ENCODE measurements around the gene SLC43A2. TPM values are rescaled to one million over a fixed set of nuclear protein-coding genes. Genes with fewer than 3 reads are reported as not detected.
A peak's percentile ranks its signal among the peaks of the same experiment; 100 is the strongest.

The SLC43A2 gene
- total RNA-seq, 1 experiment from 2014 or later, result 6.8 TPM

DNA sequence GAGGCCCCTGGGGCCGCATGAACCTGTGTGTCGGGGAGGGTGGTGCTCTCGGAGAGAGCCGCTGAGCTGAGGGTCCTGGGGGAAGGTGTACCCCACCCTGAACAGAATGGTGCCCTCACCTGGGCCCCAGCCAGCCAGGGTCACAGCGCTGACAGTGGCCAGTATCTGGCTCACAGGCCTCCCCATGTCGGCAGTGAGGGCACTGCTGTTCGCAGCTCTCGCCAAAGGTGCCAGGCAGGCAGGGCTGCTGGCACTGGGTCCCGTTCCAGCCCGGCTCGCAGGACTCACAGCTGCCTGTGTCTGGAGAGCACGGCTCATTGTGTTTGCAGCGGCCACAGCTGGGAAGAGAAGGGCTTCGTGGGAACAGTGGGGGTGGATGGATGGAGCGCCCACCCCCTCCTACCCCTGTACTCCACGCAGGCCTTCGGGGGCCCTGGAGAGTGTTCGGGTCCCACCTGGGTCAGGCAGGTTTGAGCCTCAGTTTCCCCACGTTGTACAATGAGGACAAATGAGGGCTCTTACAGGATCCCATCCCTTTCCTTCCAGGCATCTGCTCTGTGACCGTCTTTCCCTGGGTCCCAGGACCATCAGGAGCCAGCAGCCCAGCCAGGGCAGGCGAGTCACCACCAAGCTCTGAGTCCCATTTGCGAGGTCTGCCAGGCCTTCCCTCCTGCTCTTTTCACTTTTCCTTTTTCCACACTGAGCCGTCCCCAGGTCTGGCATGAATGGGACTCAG is 11.9 kb upstream of the SLC43A2 start:
- intact Hi-C loops (cut with micrococcal nuclease; ENCODE audit: unreplicated experiment), result loop anchor here (10.0 kb wide), 2 partner anchors 276 to 764 kb away; partner anchors contain the start of gene MNT
- Histone ChIP-seq H3F3A (ENCODE audit: insufficient read depth, low read depth) (peaks cover 5% of the 10 kb centered on the region; the same call in 1 of the 2 replicates), H3K4me3 (no peak overlapping the region), H3K27ac (no peak overlapping the region), H3K36me3 (ENCODE audit: low read depth) (no peaks in the 10 kb centered on the region), H3K4me1 (replicated peaks; ENCODE audit: insufficient read depth) (peaks cover 24% of the 10 kb centered on the region), H3K79me2 (ENCODE audit: low read depth) (no peaks in the 10 kb centered on the region), H3K4me2 (no peak overlapping the region), H4K20me1 (ENCODE audit: insufficient read depth) (no peaks in the 10 kb centered on the region), H3K9me3 (ENCODE audit: insufficient read depth, low read depth) (no peaks in the 10 kb centered on the region), H3K27me3 (ENCODE audit: insufficient read depth, low read depth) (no peaks in the 10 kb centered on the region), H3K9me2 (ENCODE audit: insufficient read depth) (no peaks in the 10 kb centered on the region), H2AFZ (no peak overlapping the region)
- no peak for TF ChIP-seq EZH2 (IDR thresholded peaks at IDR 0.05; ENCODE audit: low read depth)
- TF ChIP-seq, protein P1, sequence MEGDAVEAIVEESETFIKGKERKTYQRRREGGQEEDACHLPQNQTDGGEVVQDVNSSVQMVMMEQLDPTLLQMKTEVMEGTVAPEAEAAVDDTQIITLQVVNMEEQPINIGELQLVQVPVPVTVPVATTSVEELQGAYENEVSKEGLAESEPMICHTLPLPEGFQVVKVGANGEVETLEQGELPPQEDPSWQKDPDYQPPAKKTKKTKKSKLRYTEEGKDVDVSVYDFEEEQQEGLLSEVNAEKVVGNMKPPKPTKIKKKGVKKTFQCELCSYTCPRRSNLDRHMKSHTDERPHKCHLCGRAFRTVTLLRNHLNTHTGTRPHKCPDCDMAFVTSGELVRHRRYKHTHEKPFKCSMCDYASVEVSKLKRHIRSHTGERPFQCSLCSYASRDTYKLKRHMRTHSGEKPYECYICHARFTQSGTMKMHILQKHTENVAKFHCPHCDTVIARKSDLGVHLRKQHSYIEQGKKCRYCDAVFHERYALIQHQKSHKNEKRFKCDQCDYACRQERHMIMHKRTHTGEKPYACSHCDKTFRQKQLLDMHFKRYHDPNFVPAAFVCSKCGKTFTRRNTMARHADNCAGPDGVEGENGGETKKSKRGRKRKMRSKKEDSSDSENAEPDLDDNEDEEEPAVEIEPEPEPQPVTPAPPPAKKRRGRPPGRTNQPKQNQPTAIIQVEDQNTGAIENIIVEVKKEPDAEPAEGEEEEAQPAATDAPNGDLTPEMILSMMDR (conservative IDR thresholded peaks at IDR 0.05), result no peak
- no TSS peak for BruUV-seq (replicated peaks)
- ChIA-PET CTCF (no interaction called here), POLR2A (ENCODE audit: unreplicated experiment) (no interaction called here)
- DNase-seq, result no peak

DNA sequence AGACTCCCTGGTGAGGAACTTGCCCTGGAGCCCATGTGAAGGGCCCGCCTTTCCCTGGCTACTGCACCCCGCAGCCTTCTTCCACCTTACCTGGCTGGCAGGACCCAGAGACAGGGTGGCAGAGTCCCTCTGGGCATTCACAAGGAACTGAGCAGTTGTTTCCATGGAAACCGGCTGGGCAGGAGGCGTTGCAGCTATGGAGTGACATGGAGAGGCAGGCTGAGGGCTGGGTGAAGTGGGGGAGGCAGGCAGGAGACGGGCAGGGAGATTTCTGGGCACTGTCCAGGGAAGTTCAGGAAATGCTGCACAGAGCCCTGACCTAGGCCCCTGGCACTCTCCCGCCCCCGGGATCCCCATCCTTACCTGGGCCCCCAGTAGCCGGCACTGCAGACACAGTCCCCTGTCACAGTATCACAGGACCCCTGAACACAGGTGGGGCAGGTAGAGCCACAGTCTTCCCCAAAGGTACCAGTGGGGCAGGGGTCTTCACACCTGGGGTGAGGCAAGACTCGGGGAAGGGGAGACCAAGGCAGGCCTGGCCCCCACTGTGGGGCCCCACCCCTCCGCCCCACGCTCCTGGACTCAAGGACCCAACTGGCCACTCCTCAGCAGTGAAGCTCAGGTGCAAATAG is 11.0 kb upstream of the SLC43A2 start:
- peak; percentile 61 to 63 for DNase-seq
- H3K36me3 ChIP-seq (ENCODE audit: low read depth), result no peaks in the 10 kb centered on the region
- BruUV-seq (replicated peaks), result no TSS peak
- H3F3A ChIP-seq (ENCODE audit: insufficient read depth, low read depth), result peaks cover 5% of the 10 kb centered on the region; the same call in 1 of the 2 replicates
- TF ChIP-seq EZH2 (IDR thresholded peaks at IDR 0.05; ENCODE audit: low read depth), result no peak
- TF ChIP-seq, protein P1 (conservative IDR thresholded peaks at IDR 0.05), result no peak
- no peaks in the 10 kb centered on the region for H3K9me3 ChIP-seq (ENCODE audit: insufficient read depth, low read depth)
- no peak overlapping the region for H2AFZ ChIP-seq
- no peak overlapping the region for H3K27ac ChIP-seq
- ChIA-PET POLR2A (ENCODE audit: unreplicated experiment) (interaction anchor here (0.5 to 0.6 kb wide), 2 partner anchors 66 to 146 kb away, joined by 3 read pairs; no protein-coding TSS in a partner anchor), CTCF (no interaction called here)
- H4K20me1 ChIP-seq (ENCODE audit: insufficient read depth), result no peaks in the 10 kb centered on the region
- intact Hi-C loops (cut with micrococcal nuclease; ENCODE audit: unreplicated experiment), result loop anchor here (10.0 kb wide), 2 partner anchors 275 to 765 kb away; partner anchors contain the start of gene MNT
- H3K4me3 ChIP-seq, result no peak overlapping the region
- peak overlapping the region; percentile 4; the same call in 1 of the 2 replicates for H3K4me2 ChIP-seq
- H3K4me1 ChIP-seq (replicated peaks; ENCODE audit: insufficient read depth), result peaks cover 21% of the 10 kb centered on the region
- H3K9me2 ChIP-seq (ENCODE audit: insufficient read depth), result no peaks in the 10 kb centered on the region
- no peaks in the 10 kb centered on the region for H3K27me3 ChIP-seq (ENCODE audit: insufficient read depth, low read depth)
- H3K79me2 ChIP-seq (ENCODE audit: low read depth), result no peaks in the 10 kb centered on the region

DNA sequence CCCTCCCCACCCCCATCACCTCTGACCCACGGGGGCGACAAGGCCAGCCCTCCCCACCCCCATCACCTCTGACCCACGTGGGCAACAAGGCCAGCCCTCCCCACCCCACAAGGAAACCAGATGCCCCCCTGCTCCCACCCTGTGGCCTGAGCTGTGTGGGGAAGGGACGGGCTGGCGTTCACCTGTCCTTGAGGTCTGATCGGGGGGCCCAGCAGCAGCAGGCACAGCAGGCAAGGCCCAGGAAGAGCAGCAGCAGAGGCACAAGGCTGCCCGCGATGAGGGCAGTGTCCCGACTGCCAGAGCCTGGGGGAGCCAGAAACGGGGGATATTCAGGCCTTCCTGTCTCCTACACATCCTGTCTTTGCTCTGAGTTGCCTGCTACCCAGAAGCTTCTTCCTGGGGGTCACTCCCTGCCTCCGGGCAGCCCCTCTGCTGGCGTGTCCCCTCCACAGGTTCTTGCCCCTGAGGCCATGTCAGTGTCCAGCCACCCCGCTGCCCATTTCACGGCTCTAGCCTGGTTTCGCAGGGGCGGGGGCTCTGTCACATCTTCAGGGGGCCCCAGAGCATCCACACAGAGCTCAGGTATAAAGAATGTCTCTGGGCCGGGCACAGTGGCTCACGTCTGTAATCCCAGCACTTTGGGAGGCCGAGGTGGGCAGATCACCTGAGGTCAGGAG is 10.1 kb upstream of the SLC43A2 start:
- TF ChIP-seq EZH2 (IDR thresholded peaks at IDR 0.05; ENCODE audit: low read depth), result no peak
- TF ChIP-seq, protein P1 (conservative IDR thresholded peaks at IDR 0.05), result no peak
- Histone ChIP-seq H4K20me1 (ENCODE audit: insufficient read depth) (no peaks in the 10 kb centered on the region), H3K79me2 (ENCODE audit: low read depth) (no peaks in the 10 kb centered on the region), H3K36me3 (ENCODE audit: low read depth) (no peaks in the 10 kb centered on the region), H3K9me2 (ENCODE audit: insufficient read depth) (no peaks in the 10 kb centered on the region), H3K27me3 (ENCODE audit: insufficient read depth, low read depth) (no peaks in the 10 kb centered on the region), H3K9me3 (ENCODE audit: insufficient read depth, low read depth) (no peaks in the 10 kb centered on the region), H3F3A (ENCODE audit: insufficient read depth, low read depth) (peaks cover 5% of the 10 kb centered on the region; the same call in 1 of the 2 replicates), H2AFZ (no peak overlapping the region), H3K4me1 (replicated peaks; ENCODE audit: insufficient read depth) (peaks cover 12% of the 10 kb centered on the region), H3K4me2 (no peak overlapping the region), H3K4me3 (no peak overlapping the region), H3K27ac (no peak overlapping the region)
- ChIA-PET POLR2A (ENCODE audit: unreplicated experiment) (interaction anchor here (0.5 to 0.6 kb wide), 2 partner anchors 65 to 145 kb away, joined by 3 read pairs; no protein-coding TSS in a partner anchor), CTCF (interaction anchor here (0.7 kb wide), 1 partner anchor 482 kb away, joined by 11 read pairs; no protein-coding TSS in a partner anchor)
- intact Hi-C loops (cut with micrococcal nuclease; ENCODE audit: unreplicated experiment), result no loop called here
- no TSS peak for BruUV-seq (replicated peaks)
- DNase-seq, result no peak

Data from PC-9 (cell line).